Neural cell (in vitro differentiated cells): ENCODE data around the gene ULBP1.
"Not testable (repeated sequence)": the region's sequence is repeated elsewhere in the genome, so short reads cannot be mapped to it uniquely, and the experiment has no call there.

Source experiments
- EP300 ChIP-seq: fragments of 450-650 bp; conservative IDR thresholded peaks from 2 replicates; pipeline ENCODE4 v1.6.1; 2014; ENCODE audit warnings: antibody characterized with exemption, mild to moderate bottlenecking, moderate library complexity; ENCODE audit not compliant: poor library complexity, severe bottlenecking
- TF ChIP-seq, protein P1 (sequence below): fragments of 450-650 bp; IDR thresholded peaks from 2 replicates; pipeline ENCODE4 v1.5.1; 2014; ENCODE audit warnings: antibody characterized with exemption, mild to moderate bottlenecking, moderate library complexity; ENCODE audit not compliant: poor library complexity, severe bottlenecking

DNA sequence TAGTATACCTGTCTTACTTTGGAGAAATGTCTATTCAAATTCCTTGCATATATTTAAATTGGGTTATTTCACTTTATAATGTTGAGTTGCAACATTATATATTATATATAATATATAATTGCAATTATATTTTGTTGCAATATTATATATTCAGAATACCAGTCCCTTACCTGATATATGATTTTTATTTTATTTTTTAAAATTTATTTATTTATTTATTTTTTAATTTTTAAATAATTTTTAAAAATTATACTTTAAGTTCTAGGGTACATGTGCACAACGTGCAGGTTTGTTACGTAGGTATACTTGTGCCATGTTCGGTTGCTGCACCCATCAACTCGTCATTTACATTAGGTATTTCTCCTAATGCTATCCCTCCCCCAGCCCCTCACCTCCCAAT, 36.7 kb upstream of the ULBP1 start:
- TF ChIP-seq, protein P1, sequence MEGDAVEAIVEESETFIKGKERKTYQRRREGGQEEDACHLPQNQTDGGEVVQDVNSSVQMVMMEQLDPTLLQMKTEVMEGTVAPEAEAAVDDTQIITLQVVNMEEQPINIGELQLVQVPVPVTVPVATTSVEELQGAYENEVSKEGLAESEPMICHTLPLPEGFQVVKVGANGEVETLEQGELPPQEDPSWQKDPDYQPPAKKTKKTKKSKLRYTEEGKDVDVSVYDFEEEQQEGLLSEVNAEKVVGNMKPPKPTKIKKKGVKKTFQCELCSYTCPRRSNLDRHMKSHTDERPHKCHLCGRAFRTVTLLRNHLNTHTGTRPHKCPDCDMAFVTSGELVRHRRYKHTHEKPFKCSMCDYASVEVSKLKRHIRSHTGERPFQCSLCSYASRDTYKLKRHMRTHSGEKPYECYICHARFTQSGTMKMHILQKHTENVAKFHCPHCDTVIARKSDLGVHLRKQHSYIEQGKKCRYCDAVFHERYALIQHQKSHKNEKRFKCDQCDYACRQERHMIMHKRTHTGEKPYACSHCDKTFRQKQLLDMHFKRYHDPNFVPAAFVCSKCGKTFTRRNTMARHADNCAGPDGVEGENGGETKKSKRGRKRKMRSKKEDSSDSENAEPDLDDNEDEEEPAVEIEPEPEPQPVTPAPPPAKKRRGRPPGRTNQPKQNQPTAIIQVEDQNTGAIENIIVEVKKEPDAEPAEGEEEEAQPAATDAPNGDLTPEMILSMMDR: not testable (repeated sequence)
- TF ChIP-seq EP300: not testable (repeated sequence)
